ENCODE results near the gene NBPF11.
"Not testable (repeated sequence)": the region's sequence is repeated elsewhere in the genome, so short reads cannot be mapped to it uniquely, and the experiment has no call there.

NBPF11 gene

DNA sequence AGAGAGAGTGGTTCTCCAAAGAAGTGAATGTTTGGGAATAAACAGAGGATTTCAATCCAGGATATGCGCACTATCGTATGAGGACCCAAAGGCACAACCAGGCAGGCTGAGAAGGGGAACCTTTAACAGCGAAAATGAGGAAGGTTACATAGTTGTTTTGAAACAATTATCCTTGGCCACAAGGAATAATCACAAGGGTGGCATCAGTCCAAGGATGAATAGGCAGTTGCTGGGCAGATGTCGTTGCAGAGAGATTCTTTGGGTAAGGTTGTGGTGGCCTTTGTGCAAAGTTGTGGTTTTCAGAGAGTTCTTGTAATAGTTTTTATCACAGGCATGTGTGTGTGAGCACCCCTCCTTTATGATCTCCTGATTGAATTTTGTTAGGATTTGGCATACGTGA lies 94.7 kb downstream of the NBPF11 start:
- POLR2A ChIA-PET; DNase-seq (ENCODE audit: extremely low spot score): not testable (repeated sequence)

More for the DNA sequence above, 94.7 kb downstream of the NBPF11 start:
- CTCF ChIA-PET: not testable (repeated sequence)

Data from GM10248 (cell line).